Erythroblast (primary cell): Measurements from ENCODE around the gene RUNX3.

ENCODE experiments used
- GATA1 ChIP-seq: IDR thresholded peaks from 2 replicates; pipeline ENCODE4 v1.6.1; 2011; ENCODE audit warnings: low read depth, mild to moderate bottlenecking, control low read depth, low read length, moderate library complexity
- POLR2A ChIP-seq: IDR thresholded peaks from 2 replicates; pipeline ENCODE4 v1.6.1; 2011; ENCODE audit warnings: mild to moderate bottlenecking, low read length

- TF ChIP-seq POLR2A: no peak
- no peak for TF ChIP-seq GATA1
These were observed 15.6 kb downstream of the RUNX3 start for GRCh38 chr1:24914226-24915069.
